ENCODE data around the gene LILRA5. TPM values are rescaled to one million over a fixed set of nuclear protein-coding genes. Genes with fewer than 3 reads are reported as not detected.

The LILRA5 gene
- total and polyA plus RNA-seq, 9 donors = 0.33 to 4.6 (median 0.82) TPM; not detected in 1

- H3K9me3 ChIP-seq = no peaks in the 10 kb centered on the region
- WGBS, 3 donors = 75 to 82% (median 77%) methylated on average over 5 of the region's 5 CpGs
- no peaks in the 10 kb centered on the region for H3K27me3 ChIP-seq
- DNase-seq = no peak
- H3K36me3 ChIP-seq = no peaks in the 10 kb centered on the region
- no peak for TF ChIP-seq POLR2A (IDR thresholded peaks at IDR 0.05)
- TF ChIP-seq CTCF (IDR thresholded peaks at IDR 0.05) = no peak
- TF ChIP-seq EP300 (IDR thresholded peaks at IDR 0.05) = no peak
- intact Hi-C loops (cut with DNase I) = no loop called here
- H3K4me3 ChIP-seq = no peak overlapping the region
- H3K4me1 ChIP-seq (ENCODE audit: insufficient read depth) = no peaks in the 10 kb centered on the region
- H3K27ac ChIP-seq = no peak overlapping the region
These were observed 13.5 kb downstream of the LILRA5 start for GRCh38 chr19:54299515-54299914.

- no peak for TF ChIP-seq CTCF (IDR thresholded peaks at IDR 0.05)
- TF ChIP-seq POLR2A (IDR thresholded peaks at IDR 0.05) = no peak
- no peak for TF ChIP-seq EP300 (IDR thresholded peaks at IDR 0.05)
- H3K9me3 ChIP-seq = no peaks in the 10 kb centered on the region
- intact Hi-C loops (cut with DNase I) = no loop called here
- 56 to 64% (median 60%) methylated on average over 7 of the region's 7 CpGs for WGBS, 3 donors
- no peaks in the 10 kb centered on the region for H3K36me3 ChIP-seq
- H3K27ac ChIP-seq = no peak overlapping the region
- H3K4me3 ChIP-seq = no peak overlapping the region
- H3K4me1 ChIP-seq (ENCODE audit: insufficient read depth) = no peaks in the 10 kb centered on the region
- no peak for DNase-seq
- no peaks in the 10 kb centered on the region for H3K27me3 ChIP-seq
These were observed 13.9 kb downstream of the LILRA5 start for GRCh38 chr19:54299126-54299498.

GRCh38 chr19:54298357-54299125 lies 14.4 kb downstream of the LILRA5 start:
- no peaks in the 10 kb centered on the region for H3K36me3 ChIP-seq
- H3K27me3 ChIP-seq = no peaks in the 10 kb centered on the region
- H3K27ac ChIP-seq = no peak overlapping the region
- TF ChIP-seq POLR2A (IDR thresholded peaks at IDR 0.05) (no peak), EP300 (IDR thresholded peaks at IDR 0.05) (no peak), CTCF (IDR thresholded peaks at IDR 0.05) (no peak)
- 48 to 57% (median 56%) methylated on average over 3 to 4 of the region's 4 CpGs for WGBS, 3 donors
- no peaks in the 10 kb centered on the region for H3K9me3 ChIP-seq
- intact Hi-C loops (cut with DNase I) = no loop called here
- H3K4me3 ChIP-seq = no peak overlapping the region
- DNase-seq = no peak
- no peaks in the 10 kb centered on the region for H3K4me1 ChIP-seq (ENCODE audit: insufficient read depth)

DNA sequence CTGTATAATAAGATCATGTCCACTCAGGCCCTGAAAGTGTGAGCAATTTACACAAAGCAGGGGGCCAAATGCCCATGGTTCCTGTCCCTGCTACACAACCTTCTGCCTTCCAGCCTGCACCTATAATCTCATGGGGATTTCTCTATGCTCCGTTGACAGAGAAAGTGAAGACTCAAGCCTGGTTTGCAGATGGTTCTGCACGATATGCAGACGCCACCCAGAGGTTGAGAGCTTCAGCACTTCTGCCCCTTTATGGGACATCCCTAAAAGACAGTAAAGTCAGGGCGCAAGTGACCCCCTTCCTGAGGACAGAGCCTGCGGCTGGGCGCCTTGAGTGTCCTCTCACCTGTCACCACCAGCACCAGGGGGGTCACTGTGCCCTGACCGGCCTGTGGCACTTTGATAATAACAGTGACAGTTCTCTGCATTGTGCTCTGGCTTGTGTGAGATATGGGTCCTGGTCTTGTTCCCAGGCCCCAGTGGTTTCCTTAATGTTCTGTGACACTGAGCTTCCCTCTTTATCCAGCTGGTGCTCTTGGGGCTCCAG lies 15.1 kb downstream of the LILRA5 start:
- no peak for DNase-seq
- intact Hi-C loops (cut with DNase I) = no loop called here
- 35 to 46% (median 42%) methylated on average over 7 of the region's 7 CpGs for WGBS, 3 donors

More for the DNA sequence above, 15.1 kb downstream of the LILRA5 start:
- Histone ChIP-seq H3K4me1 (ENCODE audit: insufficient read depth) (no peaks in the 10 kb centered on the region), H3K27ac (no peak overlapping the region), H3K27me3 (no peaks in the 10 kb centered on the region), H3K4me3 (no peak overlapping the region), H3K36me3 (no peaks in the 10 kb centered on the region), H3K9me3 (no peaks in the 10 kb centered on the region)
- TF ChIP-seq CTCF (IDR thresholded peaks at IDR 0.05) (no peak), POLR2A (IDR thresholded peaks at IDR 0.05) (no peak), EP300 (IDR thresholded peaks at IDR 0.05) (no peak)

All from ovary (tissue), 9 donors.